Stimulated activated CD4-positive, alpha-beta T cell treated with anti-CD3 and anti-CD28 coated beads, Interleukin-1b, Interleukin-23, amount 100 ng/mL, for 48 hours (primary cell): ENCODE results near the gene SWSAP1.
"Not testable (repeated sequence)": the region's sequence is repeated elsewhere in the genome, so short reads cannot be mapped to it uniquely, and the experiment has no call there.

Experiments
- DNase-seq: peaks from one replicate; pipeline ENCODE4 v3.0.0-alpha.2; 2020

The SWSAP1 gene

DNA sequence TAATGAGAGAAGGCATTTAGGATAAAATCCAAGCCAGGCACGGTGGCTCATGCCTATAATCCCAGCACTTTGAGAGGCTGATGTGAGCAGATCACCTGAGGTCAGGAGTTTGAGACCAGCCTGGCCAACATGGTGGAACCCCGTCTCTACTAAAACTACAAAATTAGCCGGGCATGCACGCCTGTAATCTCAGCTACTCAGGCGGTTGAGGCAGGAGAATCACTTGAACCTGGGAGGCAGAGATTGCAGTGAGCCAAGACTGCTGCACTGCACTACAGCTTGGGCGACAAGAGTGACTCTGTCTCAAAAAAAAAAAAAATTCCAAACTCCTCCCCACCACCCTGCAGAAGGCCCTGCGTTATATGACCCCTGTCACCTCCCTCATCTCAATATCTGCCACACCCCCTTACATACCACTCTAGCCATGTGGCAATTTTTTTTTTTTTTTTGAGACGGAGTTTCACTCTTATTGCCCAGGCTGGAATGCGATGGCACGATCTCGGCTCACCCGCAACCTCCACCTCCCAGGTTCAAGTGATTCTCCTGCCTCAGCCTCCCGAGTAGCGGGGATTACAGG lies 4.9 kb downstream of the SWSAP1 start:
- DNase-seq = not testable (repeated sequence)

DNA sequence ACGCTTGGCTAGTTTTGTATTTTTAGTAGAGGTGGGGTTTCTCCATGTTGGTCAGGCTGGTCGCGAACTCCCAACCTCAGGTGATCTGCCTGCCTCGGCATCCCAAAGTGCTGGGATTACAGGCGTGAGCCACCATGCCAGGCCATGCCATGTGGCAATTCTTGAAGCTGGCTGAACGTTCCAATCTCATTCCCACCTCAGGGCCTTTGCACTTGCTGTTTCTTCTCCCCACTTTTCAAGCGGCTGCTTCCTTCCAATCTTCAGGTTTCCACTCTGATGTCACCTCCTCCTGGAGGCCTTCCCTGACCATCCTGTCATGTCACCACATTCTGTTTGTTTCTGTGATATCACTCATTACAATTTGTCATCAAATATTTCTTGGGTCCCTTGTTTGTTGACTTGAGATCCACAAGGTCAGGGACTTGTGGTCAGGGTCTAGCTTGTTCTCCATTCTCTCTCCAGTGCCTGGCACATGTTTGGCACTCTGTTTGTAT lies 5.4 kb downstream of the SWSAP1 start:
- DNase-seq = no peak

DNA sequence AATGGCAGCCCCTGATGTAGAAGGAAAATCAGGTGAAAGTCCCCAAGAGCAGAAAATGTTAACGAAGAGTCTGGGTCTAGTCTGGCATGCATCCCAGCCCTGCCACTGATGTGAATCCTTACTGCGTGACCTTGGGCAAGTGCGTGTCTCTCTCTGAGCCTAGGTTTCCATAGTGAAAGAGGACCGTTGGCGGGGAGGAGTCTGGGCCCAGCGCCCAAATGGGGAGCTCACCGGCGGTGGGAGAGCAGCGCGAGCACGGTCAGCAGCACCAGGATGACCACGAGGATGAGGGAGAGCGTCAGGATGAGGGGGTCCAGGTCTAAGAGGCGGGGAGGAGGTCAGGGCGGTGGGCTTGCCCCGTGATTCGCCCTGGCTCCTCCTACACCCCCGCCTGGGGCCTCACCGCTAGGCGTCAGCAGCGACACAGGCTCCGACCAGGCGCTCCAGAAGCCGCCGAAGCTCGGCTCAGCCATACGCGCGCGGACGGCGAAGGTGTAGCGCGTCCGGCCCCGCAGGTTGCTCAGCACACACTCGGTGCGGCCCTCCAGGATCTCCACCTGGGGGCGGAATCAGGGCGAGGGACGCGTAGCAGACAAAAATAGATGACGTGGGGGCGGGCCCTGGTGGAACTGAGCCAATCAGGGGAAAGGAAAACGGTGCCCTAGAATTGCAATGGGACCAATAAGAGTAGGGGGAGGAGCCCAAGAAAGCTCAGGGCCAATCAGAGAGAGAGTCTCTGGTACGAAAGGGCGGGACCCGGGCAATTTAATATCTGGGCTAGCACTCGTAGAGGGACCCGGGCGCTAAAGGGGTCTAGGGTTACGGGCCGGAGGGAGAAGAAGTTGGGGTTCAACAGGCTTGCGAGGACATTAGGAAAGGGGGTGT lies 6.4 kb downstream of the SWSAP1 start:
- peak; percentile 97 for DNase-seq

DNA sequence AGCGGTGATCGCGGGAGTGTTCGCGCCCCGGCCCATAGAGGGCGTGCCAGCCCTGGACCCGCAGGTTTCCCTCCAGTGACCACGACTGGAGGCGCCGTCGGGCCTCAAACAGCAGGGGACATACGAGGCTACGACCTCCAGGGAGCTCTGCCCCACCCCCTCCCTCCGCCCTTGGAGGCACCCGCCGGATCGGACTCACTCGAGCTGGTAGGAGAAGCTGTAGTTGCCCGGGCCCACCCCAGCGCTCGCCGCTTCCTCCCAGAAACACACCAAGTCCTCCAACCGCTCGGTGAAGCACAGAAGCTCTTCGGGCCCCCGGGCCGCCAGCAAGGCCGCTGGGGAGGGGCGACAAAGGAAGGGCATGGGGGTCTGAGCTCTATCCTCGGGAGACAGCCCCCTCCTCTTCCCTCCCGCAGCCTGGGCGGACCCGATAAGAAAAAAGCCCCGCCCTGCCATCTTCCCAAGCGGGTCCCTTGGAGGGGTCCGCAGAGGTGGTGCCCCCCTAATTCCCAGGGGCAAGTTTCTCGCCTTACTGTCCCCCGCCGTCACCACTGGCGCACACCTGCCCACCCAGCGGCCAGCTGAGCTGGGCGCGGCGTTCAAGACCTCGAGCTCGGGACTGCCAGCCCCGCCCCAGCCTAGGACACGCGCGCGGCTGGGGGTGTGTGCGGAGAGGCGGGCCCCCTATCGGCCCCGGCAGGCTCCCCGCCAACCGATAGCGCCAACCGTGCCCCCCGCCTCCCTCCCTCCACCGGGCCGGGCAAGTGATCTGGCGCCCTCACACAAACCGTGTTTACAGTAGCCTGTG lies 8.6 kb downstream of the SWSAP1 start:
- peak; percentile 51 for DNase-seq

GRCh38 chr19:11383706-11384048 lies 9.2 kb downstream of the SWSAP1 start:
- no peak for DNase-seq

- no peak for DNase-seq
These were observed 10.3 kb downstream of the SWSAP1 start for GRCh38 chr19:11384778-11385129.

DNA sequence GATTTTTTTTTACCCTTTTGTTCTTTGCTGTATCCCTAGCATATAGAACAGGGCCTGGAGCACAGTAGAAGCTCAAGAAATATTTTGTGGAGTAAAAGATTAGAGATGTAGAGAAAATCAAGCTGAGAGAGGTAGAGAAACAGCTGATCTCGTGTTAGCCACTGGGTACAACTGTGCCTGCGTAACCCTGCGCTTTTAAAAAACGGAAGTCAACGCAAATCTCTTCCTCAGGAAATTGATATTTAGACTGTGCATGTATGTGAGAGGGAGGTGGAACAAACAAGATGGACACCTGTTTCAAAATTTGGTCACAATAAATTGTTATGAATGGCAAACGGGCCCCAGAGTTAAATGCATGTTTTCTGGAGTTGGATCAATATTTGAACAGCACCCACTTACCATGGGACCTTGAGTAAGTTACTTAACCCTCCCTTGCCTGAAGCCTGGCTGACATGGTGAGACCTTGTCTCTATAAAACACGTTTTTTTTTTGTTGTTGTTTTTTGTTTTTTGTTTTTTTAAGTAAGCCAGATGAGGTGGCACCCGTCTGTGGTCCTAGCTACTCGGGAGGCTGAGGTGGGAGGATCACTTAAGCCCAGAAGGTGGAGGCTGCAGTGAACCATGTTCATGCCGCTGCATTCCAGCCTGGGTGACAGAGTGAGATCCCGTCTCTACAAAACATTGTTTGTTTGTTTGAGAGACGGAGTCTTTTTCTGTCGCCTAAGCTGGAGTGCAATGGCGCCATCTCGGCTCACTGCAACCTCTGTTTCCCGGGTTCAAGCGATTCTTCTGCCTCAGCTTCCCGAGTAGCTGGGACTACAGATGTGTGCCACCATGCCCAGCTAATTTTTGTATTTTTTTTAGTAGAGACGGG lies 12.9 kb downstream of the SWSAP1 start:
- no peak for DNase-seq

- DNase-seq = no peak
These were observed 15.9 kb downstream of the SWSAP1 start for GRCh38 chr19:11390359-11390758.

DNA sequence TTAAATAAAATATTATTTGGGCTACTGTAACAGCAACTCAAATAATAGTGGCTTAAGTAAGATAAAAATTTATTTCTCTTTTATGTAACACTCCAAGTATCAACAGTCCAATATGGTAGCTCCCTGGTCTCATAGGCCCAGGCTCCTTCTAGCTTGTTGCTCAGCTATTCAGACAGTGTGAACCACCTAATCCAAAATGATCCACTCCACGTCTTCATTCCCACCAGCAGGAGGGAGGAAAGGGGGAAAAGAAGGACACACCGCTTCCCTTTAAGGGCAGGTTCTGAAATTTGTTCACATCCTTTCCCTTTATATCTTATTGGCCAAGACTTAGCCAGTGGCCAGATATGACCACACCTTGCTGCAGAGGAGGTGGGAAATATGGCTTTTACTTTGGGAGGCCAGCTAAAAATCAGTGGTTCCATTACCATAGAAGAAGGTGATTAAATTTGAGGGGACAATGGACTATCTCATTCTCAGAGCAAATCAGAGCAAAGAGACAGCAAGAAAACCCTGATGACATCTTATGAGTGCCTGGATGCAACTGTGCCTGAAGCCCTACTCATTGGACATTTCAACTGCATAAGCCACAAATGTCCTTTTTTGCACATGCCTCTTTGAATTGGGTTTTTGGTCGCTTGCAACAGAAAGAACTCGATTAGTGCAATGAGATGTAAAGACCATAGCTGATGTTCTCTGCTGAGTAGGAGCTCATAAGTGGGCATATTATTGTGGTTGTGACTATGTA lies 16.6 kb downstream of the SWSAP1 start:
- no peak for DNase-seq

GRCh38 chr19:11397089-11397610 lies 22.7 kb downstream of the SWSAP1 start:
- no peak for DNase-seq

DNA sequence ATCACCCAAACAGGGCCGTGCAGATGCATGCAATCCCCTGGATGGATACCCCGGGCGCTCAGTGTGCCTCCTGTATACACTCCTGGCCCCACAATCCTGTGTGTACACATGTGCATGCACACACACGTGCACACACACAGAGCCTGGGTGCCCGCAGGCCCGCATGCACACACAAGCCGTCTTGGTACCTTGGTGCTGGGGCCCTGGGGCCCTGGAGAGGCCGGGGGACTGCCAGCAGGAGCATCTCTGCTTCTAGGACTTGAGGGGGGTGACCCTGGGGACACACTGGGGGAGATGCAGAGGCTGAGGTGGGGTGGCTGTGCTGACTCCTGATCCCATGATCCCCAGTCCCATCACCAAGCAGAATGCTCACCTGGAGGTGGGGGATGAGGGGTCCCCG lies 25.2 kb downstream of the SWSAP1 start:
- no peak for DNase-seq

DNA sequence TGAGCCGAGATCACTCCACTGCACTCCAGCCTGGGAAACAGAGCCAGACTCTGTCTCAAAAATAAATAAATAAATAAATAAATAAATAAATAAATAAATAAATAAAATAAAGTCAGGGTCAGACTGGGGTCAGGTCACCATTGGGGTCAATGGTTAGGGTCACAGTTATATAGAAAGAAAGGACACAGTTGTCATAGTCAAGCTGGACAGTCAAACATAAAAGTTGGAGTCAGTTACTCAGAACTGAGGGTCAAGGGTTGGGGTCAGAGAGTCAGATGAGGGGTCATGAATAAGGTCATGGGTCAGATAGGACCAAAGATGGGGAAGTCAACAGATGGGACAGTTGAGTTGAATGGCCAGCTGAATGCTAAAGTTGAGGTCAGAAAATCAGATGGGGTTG lies 26.3 kb downstream of the SWSAP1 start:
- no peak for DNase-seq

DNA sequence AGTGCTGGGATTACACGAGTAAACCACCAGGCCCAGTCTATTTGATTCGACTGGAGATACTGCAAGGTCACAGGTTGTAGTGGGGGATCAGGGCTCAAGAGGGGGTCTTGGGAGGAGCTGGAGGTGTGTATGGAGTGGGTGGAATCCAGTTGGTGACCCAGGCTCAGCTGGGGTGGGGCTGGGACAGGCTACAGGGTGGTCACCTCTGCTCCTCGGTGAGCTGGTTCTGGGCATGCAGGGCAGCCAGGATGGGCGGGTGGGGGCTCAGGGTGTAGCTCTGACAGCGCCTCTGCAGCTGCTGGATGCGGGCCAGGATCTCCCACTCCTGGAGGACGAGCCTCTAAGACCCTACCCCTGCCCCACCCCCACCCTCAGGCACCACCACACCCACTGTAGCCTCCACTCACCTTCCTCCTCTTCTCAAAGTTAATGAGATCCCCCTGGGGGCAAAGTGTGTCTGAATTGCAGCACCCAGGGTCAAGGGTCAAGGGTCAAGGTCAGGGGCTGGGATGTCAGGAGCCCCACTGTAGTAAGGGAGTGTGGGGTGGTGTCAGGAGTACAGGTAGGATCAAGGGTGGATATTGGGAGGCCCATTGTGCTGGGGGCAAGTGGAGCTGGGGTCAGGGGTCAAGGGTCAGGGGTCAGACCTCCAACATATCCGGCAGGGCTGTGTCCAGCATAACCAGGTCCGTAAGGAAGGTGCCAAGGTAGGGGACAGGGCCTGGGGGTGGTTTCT lies 27.5 kb downstream of the SWSAP1 start:
- no peak for DNase-seq

- DNase-seq = no peak
These were observed 30.2 kb downstream of the SWSAP1 start for GRCh38 chr19:11404588-11405222.

DNA sequence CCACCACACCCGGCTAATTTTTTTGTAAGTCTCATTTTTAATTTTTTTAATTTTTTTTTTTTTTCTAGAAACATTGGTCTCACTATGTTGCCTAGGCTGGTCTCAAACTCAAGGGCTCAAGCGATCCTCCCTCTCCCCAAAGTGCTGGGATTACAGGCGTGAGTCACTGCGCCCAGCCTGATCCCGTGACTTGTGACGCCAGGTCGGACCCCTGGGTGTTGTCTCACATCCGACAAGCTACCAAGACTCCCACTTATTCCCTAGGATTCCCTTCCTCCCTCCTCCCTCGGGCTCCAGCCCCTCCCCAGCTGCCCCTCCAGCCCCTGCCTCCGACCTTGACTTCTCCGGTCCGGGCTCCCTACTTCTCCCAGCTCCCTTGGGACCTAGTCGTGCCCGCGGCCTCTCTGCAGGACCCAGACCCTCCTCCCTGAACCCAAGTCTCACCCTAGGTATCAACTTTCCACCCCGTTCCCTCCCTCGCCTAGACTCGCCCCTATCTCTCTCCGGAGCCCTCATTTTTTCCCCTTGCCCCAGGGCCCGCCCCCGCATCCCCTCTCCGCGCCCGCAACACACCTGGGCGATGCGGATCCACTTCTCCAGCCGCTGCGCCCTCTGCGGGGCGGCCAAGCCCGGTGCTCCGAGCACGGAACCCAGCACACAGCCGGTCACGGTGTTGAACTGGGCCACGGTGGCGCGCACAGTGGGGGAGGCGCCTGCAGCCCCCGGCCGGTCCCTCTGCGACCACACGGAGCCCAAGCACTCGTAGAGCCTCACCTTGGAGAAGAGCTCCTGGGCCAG lies 31.6 kb downstream of the SWSAP1 start:
- DNase-seq = peak; percentile 37

GRCh38 chr19:11406703-11407236 lies 32.3 kb downstream of the SWSAP1 start:
- DNase-seq = not testable (repeated sequence)

DNA sequence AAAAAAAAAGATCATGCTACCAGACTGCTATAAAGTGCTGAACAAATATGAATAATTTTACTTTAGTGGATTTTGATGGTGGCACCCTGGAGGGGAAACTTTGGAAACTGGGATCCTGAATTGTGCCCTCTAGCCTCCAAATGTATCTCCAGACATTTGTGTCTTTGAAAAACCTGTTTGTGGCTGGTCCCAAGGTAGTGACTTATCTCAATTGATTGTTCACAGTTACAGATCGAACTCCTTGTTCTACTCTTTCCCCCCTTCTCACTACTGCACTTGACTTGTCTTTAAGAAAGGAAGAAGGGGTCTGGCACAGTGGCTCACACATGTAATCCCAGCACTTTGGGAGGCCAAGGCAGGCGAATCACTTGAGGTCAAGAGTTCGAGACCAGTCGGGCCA lies 34.1 kb downstream of the SWSAP1 start:
- no peak for DNase-seq

- no peak for DNase-seq
These were observed 36.2 kb downstream of the SWSAP1 start for GRCh38 chr19:11410682-11411081.

GRCh38 chr19:11414544-11414943 lies 40.1 kb downstream of the SWSAP1 start:
- no peak for DNase-seq
